ENCODE measurements around the gene ST6GALNAC4.

Gene ST6GALNAC4

DNA sequence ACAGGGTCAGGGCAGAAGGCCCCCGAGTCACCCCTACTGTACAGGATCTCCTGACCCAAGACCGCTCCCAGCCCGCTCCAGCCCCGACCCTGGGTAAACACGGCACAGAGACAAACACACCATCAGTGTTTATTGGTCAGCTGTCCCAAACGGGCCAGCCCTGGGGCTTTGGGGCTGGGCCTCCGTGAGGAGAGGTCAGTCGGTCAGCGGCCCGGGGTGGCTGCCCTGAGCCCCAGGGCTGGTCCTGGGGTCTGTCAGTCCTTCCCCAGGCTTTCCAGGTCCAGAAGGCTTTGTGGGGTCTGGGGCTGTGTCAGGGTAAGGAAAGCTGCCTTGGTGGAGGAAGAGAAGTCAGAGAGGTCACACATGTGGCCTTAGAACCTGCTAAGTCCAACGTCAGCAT lies 18.1 kb upstream of the ST6GALNAC4 start:
- Histone ChIP-seq H3K4me3 (no peak overlapping the region), H3K27ac (peak overlapping the region in 3 of 21 experiments; percentile 12 to 62 (median 14))

- Histone ChIP-seq H3K4me3 (no peak overlapping the region), H3K27ac (no peak overlapping the region)
These were observed 17.4 kb upstream of the ST6GALNAC4 start for GRCh38 chr9:127934248-127934647.

- Histone ChIP-seq H3K4me3 (peak overlapping the region; percentile 38 to 50 (median 45)), H3K27ac (peak overlapping the region in 4 of 21 experiments; percentile 28 to 43 (median 30))
These were observed 14.4 kb upstream of the ST6GALNAC4 start for GRCh38 chr9:127931092-127931881.

DNA sequence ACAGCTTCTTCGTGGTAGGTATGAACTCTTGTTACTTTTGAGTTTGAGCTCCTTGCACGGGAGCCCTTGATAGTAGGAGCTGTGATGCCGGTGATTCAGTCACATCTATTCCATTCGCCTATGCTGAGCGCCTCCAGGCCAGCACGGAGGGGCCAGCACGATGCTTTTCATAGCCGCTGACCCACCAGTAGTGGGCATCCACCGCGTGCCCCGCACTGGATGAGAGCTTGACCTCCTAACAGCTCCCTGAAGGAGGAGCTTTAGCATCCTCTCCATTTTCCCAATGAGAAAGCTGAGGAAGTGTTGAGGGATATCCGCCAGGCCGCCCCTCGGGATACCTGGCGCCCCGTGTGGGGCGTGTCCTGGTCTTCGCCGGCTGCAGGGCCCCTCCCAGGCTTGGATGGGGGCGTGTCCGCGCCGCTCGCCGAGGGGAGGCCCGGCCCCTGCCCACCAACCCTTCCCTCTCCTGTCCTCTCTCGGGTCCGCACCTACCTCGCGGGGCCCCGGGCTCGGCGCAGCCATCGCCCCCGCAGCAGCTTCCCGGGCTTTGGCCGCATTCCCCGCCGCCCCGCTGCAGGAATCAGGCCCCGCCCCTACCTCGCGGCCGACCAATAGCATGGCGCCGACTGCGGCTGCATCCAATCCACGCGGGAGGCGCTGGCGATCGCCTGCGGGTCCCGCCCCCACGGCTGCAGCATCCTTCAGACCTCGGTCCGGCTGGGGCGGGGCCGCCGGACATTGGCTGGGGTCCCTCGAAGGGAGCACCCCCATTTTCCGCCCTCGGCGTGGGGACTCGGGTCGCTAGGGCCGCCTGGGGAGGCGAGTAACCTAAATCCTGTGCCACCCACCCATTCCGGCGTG lies 13.6 kb upstream of the ST6GALNAC4 start, which contains the start of gene PIP5KL1:
TSS of gene PIP5KL1 (minus strand) at position 547 of the 861 bp plus-strand sequence. CDS start at position 522, 25 bp downstream.
- H3K27ac ChIP-seq = peak within 1 kb of the TSS in 4 of 21 experiments; percentile 28 to 43 (median 30)
- peak within 1 kb of the TSS; percentile 38 to 50 (median 45) for H3K4me3 ChIP-seq

- H3K27ac ChIP-seq = no peak overlapping the region
- H3K4me3 ChIP-seq = no peak overlapping the region
These were observed 12.8 kb upstream of the ST6GALNAC4 start for GRCh38 chr9:127929625-127929979.

- H3K4me3 ChIP-seq = no peak overlapping the region
- peak overlapping the region in 3 of 21 experiments; percentile 6 to 35 (median 30) for H3K27ac ChIP-seq
These were observed 12.1 kb upstream of the ST6GALNAC4 start for GRCh38 chr9:127928676-127929624.

- H3K4me3 ChIP-seq = peak overlapping the region in 5 of 7 experiments; percentile 18 to 43 (median 39)
- H3K27ac ChIP-seq = peak overlapping the region in 6 of 21 experiments; percentile 30 to 66 (median 44)
These were observed 11.3 kb upstream of the ST6GALNAC4 start for GRCh38 chr9:127927988-127928675.

DNA sequence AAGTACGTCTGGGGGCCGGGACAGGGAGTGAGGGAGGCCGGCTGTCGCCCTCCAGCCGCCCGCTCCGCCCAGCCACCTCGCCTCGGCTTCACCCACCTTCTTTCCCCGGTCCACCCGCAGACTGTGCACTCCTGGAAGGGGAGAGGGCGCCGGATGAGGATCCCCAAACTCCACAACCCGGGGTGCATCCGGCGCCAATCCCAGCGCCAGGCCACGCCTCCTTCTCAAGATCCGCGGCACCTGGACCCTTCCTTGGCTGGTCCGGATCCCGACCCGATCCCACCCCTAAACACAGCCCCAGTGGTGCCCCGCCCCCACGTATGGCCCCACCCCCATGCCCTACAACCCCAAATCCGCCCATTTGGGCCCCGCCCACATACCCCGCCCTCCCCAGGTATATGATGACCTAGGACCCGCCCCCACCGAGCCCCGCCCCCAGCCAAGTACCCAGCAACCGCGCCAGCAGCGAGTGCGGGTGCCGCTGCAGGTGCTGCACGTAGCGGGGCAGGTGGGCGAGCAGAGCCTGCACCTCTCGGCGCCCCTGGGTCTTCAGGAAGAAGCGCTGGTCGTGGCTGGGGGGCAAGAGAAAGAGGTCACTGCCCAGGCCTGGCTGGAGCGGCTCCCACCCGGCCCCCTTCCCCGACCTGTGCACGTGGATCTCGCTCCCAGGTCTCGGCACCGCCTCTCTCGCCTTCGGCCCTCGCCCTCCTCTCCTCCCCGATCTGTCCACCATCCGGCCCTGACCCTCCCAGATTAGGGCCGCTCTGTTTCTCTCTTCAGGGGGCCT lies 10.6 kb upstream of the ST6GALNAC4 start:
- peak overlapping the region; percentile 18 to 43 (median 28) for H3K4me3 ChIP-seq
- peak overlapping the region in 7 of 21 experiments; percentile 11 to 66 (median 44) for H3K27ac ChIP-seq

DNA sequence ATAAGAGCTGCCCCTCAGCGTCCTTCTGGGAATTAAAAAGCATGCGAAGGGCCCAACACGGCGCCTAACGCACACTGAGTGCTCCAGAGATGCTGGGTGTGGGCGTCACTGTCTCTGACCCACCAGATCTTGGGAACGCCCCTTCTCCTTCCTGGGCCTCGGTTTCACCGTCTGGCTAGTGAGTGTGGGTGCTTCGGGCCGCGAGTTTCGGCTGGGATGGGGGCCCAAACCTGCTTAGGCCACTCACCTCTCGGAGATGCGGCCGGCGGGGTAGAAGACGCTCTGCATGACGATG lies 10.0 kb upstream of the ST6GALNAC4 start:
- Histone ChIP-seq H3K4me3 (peak overlapping the region; percentile 18 to 43 (median 28)), H3K27ac (peak overlapping the region in 4 of 21 experiments; percentile 11 to 47 (median 30))

GRCh38 chr9:127925959-127926905 lies 9.4 kb upstream of the ST6GALNAC4 start:
- peak overlapping the region in 5 of 7 experiments; percentile 18 to 43 (median 39) for H3K4me3 ChIP-seq
- peak overlapping the region in 2 of 21 experiments; percentile 35 to 47 for H3K27ac ChIP-seq

DNA sequence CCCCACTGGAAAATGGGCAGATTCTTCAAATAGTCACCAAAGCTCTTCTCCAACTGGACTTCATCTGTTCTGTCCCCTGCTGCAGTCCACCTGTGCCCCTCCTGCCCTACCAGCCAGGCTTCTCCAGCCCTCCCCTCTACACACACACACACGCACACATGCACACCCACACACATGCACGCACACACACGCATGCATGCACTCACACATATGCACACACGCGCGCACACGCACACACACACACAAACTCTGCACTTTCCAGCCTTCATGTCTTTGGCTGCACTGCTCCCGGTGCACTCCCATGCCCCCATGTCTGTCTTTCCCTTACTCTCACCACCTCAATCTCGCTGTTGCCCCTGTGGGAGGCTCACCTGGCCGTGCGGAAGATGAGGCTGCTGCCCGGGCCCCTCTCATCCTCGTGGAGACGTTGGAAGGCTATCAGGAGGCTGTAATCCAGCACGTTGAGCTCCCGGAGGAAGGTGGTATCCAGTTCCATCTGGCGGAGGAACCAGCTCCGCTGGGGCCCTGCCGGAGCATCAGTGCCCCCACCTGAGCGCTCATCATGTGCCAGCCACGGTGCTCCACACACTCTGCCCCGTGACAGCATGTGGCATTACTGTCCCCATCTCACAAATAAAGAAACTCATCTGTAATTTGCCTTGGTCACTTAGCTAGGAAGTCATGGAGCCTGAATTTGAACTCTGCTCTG lies 8.0 kb upstream of the ST6GALNAC4 start:
- Histone ChIP-seq H3K4me3 (no peak overlapping the region), H3K27ac (no peak overlapping the region)

- no peak overlapping the region for H3K4me3 ChIP-seq
- H3K27ac ChIP-seq = peak overlapping the region in 2 of 21 experiments; percentile 10 to 33
These were observed 6.9 kb upstream of the ST6GALNAC4 start for GRCh38 chr9:127923771-127924170.

- peak overlapping the region in 2 of 21 experiments; percentile 10 to 33 for H3K27ac ChIP-seq
- no peak overlapping the region for H3K4me3 ChIP-seq
These were observed 6.2 kb upstream of the ST6GALNAC4 start for GRCh38 chr9:127923046-127923445.

DNA sequence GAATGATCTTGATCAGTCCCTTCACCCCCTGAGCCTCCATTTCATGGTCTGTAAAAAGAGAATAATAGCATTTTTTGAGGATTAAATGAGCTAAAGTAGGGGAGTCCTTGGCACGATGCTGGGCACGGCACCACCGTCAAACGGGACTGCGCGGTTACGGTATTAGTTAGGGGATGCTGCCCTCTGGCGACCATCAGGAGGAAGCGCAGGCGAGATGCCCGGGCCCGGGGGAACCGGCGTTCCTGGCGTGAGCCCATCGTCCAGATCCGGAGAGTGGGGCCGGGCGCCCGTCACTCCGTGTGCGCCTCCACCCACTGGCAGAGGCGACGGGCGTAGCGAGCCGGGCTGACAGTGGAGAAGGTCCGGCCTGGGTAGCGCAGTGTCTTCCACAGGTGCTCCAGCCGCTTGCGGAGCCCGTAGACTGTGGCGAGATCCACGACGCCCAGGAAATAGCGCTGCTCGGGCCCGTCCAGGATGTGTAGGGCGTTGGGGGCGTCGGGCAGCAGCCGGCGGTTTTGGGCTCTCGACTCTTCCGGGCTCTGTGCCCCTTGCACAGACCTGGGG lies 4.8 kb upstream of the ST6GALNAC4 start:
- no peak overlapping the region for H3K27ac ChIP-seq

GRCh38 chr9:127920794-127921193 lies 4.0 kb upstream of the ST6GALNAC4 start:
- Histone ChIP-seq H3K4me3 (no peak overlapping the region), H3K27ac (peak overlapping the region in 2 of 21 experiments; percentile 17 to 30)

More for the DNA sequence above, 4.8 kb upstream of the ST6GALNAC4 start:
- H3K4me3 ChIP-seq = peak overlapping the region in 2 of 7 experiments; percentile 7 to 18
